GM12864 (cell line): ENCODE measurements around the gene CABCOCO1.

Experiments
- DNase-seq: peaks from one replicate; pipeline ENCODE4 v3.0.0-alpha.2; 2011; ENCODE audit warnings: low read depth
- H3K4me3 ChIP-seq: 2 replicates; pipeline ENCODE4 v1.5.1; 2011; ENCODE audit warnings: mild to moderate bottlenecking, low read depth, low read length, control low read depth
- TF ChIP-seq, protein P1 (sequence below): IDR thresholded peaks from 2 replicates; pipeline ENCODE4 v1.5.1; 2011; ENCODE audit warnings: low read depth, mild to moderate bottlenecking, moderate library complexity, low read length, control low read depth, inconsistent platforms; ENCODE audit errors: missing control alignments

CABCOCO1 gene

DNA sequence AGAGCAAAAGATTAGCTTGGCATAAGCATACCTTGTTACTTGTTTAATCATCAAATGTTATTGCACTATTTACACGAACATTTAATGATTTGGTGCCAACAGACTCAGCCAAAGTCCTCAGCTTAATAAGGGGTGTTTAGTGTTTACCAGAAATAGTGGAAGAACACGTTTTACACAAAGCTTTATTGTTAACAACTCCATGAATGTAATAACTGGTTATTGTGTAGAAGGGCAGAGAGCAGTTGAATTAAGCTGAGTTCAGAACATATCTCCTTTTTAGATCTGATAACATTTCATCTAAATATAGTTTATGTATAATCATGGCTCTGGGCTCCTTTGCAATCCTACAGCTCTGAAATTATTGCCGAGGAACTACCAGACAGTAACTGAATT is 99.1 kb downstream of the CABCOCO1 start:
- TF ChIP-seq, protein P1, sequence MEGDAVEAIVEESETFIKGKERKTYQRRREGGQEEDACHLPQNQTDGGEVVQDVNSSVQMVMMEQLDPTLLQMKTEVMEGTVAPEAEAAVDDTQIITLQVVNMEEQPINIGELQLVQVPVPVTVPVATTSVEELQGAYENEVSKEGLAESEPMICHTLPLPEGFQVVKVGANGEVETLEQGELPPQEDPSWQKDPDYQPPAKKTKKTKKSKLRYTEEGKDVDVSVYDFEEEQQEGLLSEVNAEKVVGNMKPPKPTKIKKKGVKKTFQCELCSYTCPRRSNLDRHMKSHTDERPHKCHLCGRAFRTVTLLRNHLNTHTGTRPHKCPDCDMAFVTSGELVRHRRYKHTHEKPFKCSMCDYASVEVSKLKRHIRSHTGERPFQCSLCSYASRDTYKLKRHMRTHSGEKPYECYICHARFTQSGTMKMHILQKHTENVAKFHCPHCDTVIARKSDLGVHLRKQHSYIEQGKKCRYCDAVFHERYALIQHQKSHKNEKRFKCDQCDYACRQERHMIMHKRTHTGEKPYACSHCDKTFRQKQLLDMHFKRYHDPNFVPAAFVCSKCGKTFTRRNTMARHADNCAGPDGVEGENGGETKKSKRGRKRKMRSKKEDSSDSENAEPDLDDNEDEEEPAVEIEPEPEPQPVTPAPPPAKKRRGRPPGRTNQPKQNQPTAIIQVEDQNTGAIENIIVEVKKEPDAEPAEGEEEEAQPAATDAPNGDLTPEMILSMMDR = no peak
- no peak overlapping the region for H3K4me3 ChIP-seq
- DNase-seq = no peak

DNA sequence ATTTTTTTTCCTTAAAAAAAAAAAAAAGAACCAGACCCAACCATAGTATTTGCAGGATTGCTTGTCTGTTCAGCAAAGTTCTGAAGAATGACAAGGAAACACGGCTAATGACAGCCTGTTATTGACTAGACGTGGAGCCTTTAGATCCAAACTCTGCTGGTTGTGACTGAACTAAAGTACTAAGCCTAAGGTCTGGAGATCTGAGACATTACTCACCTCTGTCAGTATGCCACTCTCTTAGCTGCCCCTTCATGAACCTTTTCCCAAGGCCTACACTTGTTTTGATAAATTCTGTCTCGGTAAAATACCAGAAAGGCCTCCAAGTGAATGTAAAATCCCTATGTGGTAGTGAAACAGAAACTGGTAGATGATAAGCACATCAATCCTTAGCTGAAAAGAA is 101.0 kb downstream of the CABCOCO1 start:
- no peak for DNase-seq
- TF ChIP-seq, protein P1 = no peak
- no peak overlapping the region for H3K4me3 ChIP-seq

DNA sequence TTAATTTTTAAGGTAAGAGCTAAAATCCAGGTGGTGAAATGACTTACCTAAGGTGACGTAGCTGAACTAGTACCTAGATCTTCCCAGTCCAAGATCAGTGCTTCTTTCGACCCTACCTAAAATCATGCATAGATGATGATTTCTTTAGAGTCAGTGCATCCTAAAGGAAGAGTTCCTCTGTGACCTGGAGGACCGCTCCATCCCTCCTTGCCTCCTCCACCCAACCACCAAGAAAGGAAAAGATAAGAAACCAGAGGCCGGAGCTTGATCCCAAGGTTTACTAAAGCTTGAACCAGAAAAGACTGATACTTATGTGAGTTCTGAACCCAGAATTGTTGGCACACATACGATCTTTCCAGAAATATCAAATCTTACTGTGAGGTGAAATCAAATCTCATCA is 101.8 kb downstream of the CABCOCO1 start:
- DNase-seq = no peak
- TF ChIP-seq, protein P1 = no peak

DNA sequence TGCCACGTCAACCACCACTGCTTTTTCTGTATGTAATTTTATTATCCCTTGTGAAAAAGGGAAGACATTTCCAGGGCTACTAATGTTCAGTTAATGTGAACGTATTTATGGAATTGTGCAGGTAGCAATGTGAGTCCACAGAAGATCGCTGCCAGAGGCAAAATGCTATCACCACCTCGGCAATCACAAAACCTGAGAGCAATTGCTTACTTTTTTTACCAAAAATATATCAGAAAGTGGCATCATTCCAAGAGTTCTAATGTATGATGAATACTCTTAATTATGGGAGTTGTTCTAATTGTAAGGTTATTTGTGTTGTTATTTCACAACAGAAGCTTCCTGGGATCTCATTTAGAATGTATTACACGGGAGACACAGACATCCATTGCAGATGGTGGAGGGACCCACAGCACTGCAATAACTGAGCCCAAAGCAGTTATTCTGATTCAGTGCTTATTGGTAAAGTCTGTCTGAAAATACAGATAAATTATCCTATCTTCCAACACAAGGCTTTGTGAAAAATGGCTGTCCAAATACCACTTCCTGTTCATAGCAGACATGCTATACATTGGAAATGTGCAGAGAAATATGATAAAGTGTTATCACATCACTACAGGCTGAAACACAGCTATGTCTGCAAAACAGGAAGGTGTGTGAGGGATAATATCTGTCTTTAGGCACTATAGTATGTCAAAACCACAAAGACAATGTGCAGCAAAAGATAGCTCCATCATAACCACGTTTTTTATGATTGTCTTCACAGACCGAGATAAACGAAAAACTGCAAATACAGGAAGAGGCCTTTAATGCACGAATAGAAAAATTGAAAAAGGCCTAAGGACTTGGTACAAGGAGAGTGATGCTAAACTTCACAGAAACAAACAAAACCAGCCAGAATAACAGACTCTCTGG is 102.7 kb downstream of the CABCOCO1 start:
- H3K4me3 ChIP-seq = no peak overlapping the region
- no peak for DNase-seq
- TF ChIP-seq, protein P1 = no peak

More for the DNA sequence above, 101.8 kb downstream of the CABCOCO1 start:
- no peak overlapping the region for H3K4me3 ChIP-seq

DNA sequence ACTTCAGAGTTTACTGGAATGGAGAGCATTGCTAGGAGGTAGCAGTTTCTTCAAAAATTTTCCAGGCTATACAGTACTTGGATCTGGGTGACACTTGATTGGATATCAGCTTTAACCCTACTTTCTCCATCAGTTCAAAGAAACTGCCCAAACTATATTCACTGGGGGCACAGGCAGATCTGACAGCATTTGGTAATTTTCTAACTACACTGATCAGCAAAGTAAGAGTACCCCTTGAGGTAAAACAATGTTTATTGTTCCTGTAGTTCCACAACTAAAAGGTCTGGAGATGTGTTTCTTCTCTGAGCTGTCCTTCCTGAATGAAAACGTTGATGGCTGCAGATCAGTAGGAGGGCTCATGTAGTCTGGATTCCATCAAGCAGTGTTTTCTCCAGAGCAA is 104.2 kb downstream of the CABCOCO1 start:
- TF ChIP-seq, protein P1 = no peak
- no peak for DNase-seq
- no peak overlapping the region for H3K4me3 ChIP-seq

DNA sequence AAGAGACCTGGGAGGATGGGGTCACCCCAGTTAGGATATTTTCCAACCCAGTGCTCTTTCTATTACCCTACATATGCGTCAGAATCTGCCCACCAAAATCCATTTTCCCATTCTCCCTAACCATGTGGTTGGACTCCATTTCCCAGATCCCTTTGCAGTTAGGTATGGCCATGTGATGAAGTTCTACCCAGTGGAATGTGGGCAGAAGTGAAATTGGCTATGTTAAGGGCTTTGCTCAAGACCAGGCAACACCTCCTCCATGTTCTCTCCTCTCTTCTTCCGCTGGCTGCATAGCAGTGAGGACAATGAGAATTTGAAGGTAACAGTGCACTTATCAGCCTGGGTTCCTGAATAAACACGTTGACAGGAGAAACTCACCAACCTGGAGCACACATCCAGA is 111.3 kb downstream of the CABCOCO1 start:
- no peak overlapping the region for H3K4me3 ChIP-seq
- no peak for DNase-seq
- TF ChIP-seq, protein P1 = no peak

DNA sequence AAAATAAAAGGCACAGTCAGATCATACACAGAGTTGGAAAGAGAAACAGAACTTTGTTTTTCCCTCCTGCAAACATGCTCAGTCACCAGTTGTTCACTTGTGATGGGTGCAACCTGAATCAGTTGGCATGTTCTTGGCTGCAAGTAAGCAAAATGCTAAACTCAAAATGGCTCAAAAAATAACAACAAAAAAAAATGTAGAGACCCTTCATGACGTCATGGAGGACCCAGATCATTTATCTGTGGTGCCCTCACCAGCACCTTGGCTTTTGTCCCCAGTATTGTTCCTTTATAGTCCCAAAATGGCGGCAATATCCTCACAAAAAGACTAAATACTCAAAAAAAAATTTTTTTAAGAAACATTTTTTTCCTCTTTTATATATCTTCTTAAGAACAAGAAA is 112.4 kb downstream of the CABCOCO1 start:
- no peak overlapping the region for H3K4me3 ChIP-seq
- DNase-seq = no peak

More for the DNA sequence above, 112.4 kb downstream of the CABCOCO1 start:
- TF ChIP-seq, protein P1 = no peak
